Stomach (tissue), 9 donors: ENCODE measurements around the gene ZNF581. TPM values are rescaled to one million over a fixed set of nuclear protein-coding genes. Genes with fewer than 3 reads are reported as not detected.

Experiments used
- DNase-seq, 2 donors: peaks; one replicate each; pipeline versions ENCODE4 v3.0.0 to v3.0.0-alpha.2; 2013 to 2019
- H3K27ac ChIP-seq, 5 donors: fragments of 200-600 bp in 4 of 5; sonication (generic) in 4 of 5; one replicate each; pipeline ENCODE4 v1.5.1; 2013 to 2019; ENCODE audit warnings: mild to moderate bottlenecking in 1 of 5, moderate library complexity in 1 of 5
- H3K27me3 ChIP-seq, 3 donors: fragments of 200-600 bp; sonication (generic); one replicate each; pipeline ENCODE4 v1.5.1; 2017 to 2019; ENCODE audit warnings: mixed run types in 1 of 3
- H3K36me3 ChIP-seq, 4 donors: fragments of 200-600 bp; sonication (generic); 1 replicate in 3 of 4; 2 replicates in 1 of 4; pipeline ENCODE4 v1.5.1; 2016 to 2019
- H3K4me1 ChIP-seq, 4 donors: fragments of 200-600 bp; sonication (generic); one replicate each; pipeline ENCODE4 v1.5.1; 2016 to 2019
- H3K4me3 ChIP-seq, 4 donors: fragments of 200-600 bp; sonication (generic) in 3 of 4; one replicate each; pipeline ENCODE4 v1.5.1; 2016 to 2019; ENCODE audit warnings: mild to moderate bottlenecking in 1 of 4
- H3K9me3 ChIP-seq, 4 donors: fragments of 200-600 bp; sonication (generic); one replicate each; pipeline ENCODE4 v1.5.1; 2016 to 2019
- EP300 ChIP-seq: sonication (generic); formaldehyde crosslinking; IDR thresholded peaks from one replicate; pipeline ENCODE4 v1.6.1; 2017; ENCODE audit warnings: antibody characterized with exemption
- POLR2A ChIP-seq, 4 donors: fragments of 450-650 bp; IDR thresholded peaks; one replicate each; pipeline ENCODE4 v1.6.1; 2016; ENCODE audit warnings: antibody characterized with exemption in 4 of 4, control low read depth in 2 of 4, mild to moderate bottlenecking in 1 of 4, moderate library complexity in 1 of 4
- POLR2AphosphoS5 ChIP-seq, 3 donors: sonication (generic); formaldehyde crosslinking; IDR thresholded peaks; one replicate each; pipeline ENCODE4 v1.6.1; 2016; ENCODE audit warnings: antibody characterized with exemption in 3 of 3
- WGBS, 5 donors: extraction: QIAGEN DNeasy Blood & Tissue Kit in 3 of 5; methylation state at CpG; one replicate each; pipeline versions ENCODE4 v1.1.5 to v1.1.7; 2013 to 2018; 5-methylcytosine and 5-hydroxymethylcytosine counted together
- intact Hi-C: fragments of 100-400 bp; cut with DNase I; formaldehyde crosslinking; loops from one replicate; pipeline ENCODE4 v1.15.1; 2023; ENCODE audit warnings: low total_unique reads
- polyA plus RNA-seq, 3 donors: library from polyadenylated mRNA; stranded (reverse); fragments of 200-250 nt; gene quantifications; one replicate each; pipeline ENCODE4 v1.2.3, GENCODE V29; 2013
- total RNA-seq, 5 donors: library from RNA; depleted of rRNA; stranded (reverse); fragments of >200 nt; gene quantifications; one replicate each; pipeline versions ENCODE4 v1.1.0 to v1.2.3, GENCODE V29; 2014 to 2016
- TF ChIP-seq, protein P1 (sequence below), 7 experiments: fragments of 450-650 bp in 4 of 7; fragments of 200-600 bp in 3 of 7; sonication (generic) in 3 of 7; IDR thresholded peaks; one replicate each; pipeline ENCODE4 v1.5.1; 2016 to 2019; ENCODE audit warnings: antibody characterized with exemption in 7 of 7, control low read depth in 2 of 7, mild to moderate bottlenecking in 1 of 7
- donor health status: healthy with polysubstance abuse.
- donor health status: Bipolar disorder and iron deficiency.
- donor health status: healthy.

The ZNF581 gene
- total and polyA plus RNA-seq, 8 donors = 2.2 to 27.8 (median 11.3) TPM

DNA sequence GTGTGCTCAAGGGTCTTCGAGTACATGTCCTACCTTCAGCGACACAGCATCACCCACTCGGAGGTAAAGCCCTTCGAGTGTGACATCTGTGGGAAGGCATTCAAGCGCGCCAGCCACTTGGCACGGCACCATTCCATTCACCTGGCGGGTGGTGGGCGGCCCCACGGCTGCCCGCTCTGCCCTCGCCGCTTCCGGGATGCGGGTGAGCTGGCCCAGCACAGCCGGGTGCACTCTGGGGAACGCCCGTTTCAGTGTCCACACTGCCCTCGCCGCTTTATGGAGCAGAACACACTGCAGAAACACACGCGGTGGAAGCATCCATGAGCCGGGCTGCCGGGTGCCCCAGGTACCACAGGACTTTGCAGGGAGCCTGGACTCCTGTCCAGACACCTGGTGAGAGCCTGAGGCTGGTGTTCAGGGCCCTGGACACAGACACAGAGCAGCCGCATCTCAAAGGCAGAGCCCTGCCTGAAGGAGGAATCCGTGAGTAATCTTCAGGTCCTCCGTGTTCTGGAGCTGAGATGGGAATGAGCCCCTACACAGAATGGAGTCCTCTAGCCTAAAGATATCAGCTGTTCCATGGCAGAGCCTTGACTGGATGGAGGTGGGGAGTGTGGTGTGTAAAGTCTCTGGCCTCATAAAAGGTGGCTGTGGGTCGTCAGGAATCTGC, 1.5 kb downstream of the ZNF581 start:
- peak overlapping the region in 2 of 4 donors; percentile 98 for H3K4me3 ChIP-seq
- peak overlapping the region in 2 of 5 donors; percentile 93 to 97 for H3K27ac ChIP-seq
- H3K4me1 ChIP-seq = peaks cover 50 to 81% (median 79%) of the 10 kb centered on the region in 4 donors
- TF ChIP-seq, protein P1, sequence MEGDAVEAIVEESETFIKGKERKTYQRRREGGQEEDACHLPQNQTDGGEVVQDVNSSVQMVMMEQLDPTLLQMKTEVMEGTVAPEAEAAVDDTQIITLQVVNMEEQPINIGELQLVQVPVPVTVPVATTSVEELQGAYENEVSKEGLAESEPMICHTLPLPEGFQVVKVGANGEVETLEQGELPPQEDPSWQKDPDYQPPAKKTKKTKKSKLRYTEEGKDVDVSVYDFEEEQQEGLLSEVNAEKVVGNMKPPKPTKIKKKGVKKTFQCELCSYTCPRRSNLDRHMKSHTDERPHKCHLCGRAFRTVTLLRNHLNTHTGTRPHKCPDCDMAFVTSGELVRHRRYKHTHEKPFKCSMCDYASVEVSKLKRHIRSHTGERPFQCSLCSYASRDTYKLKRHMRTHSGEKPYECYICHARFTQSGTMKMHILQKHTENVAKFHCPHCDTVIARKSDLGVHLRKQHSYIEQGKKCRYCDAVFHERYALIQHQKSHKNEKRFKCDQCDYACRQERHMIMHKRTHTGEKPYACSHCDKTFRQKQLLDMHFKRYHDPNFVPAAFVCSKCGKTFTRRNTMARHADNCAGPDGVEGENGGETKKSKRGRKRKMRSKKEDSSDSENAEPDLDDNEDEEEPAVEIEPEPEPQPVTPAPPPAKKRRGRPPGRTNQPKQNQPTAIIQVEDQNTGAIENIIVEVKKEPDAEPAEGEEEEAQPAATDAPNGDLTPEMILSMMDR (IDR thresholded peaks at IDR 0.05) = no peak
- TF ChIP-seq EP300 = no peak
- TF ChIP-seq POLR2AphosphoS5 (IDR thresholded peaks at IDR 0.05) = no peak
- TF ChIP-seq POLR2A (IDR thresholded peaks at IDR 0.05) = no peak
- DNase-seq = no peak
- 76 to 87% (median 83%) methylated on average over 21 to 28 of the region's 28 CpGs for WGBS, 5 donors
- intact Hi-C loops = no loop called here
- H3K27me3 ChIP-seq = peaks cover 0 to 6% (median 0%) of the 10 kb centered on the region in 3 donors
- peaks cover 11 to 19% (median 16%) of the 10 kb centered on the region in 4 donors for H3K36me3 ChIP-seq
- no peaks in the 10 kb centered on the region for H3K9me3 ChIP-seq

DNA sequence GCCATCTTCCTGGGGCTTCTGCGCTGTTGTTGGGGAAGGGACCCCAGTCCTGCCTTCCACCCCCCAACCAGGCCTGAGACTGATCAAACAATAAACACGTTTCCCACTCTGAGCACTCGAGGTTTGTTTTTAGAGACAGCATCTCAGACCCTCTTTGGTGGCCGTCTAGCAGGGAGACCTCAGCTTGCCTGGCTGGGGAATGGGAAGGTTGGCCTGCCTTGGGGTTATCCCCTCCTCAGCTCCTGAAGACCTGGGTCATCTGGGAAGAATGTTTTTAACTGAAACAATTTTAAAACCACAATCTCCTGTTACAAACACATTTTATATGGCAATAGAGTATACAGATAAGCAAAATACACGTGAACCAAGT, 2.0 kb downstream of the ZNF581 start:
- H3K9me3 ChIP-seq = no peaks in the 10 kb centered on the region
- intact Hi-C loops = no loop called here
- H3K4me1 ChIP-seq = peaks cover 45 to 79% (median 76%) of the 10 kb centered on the region in 4 donors
- H3K36me3 ChIP-seq = peaks cover 11 to 20% (median 17%) of the 10 kb centered on the region in 4 donors
- DNase-seq = no peak
- WGBS, 5 donors = 54 to 71% (median 59%) methylated on average over 5 of the region's 5 CpGs
- no peak overlapping the region for H3K27ac ChIP-seq
- no peak overlapping the region for H3K4me3 ChIP-seq
- no peak for TF ChIP-seq POLR2AphosphoS5 (IDR thresholded peaks at IDR 0.05)
- no peak for TF ChIP-seq POLR2A (IDR thresholded peaks at IDR 0.05)
- TF ChIP-seq, protein P1 (IDR thresholded peaks at IDR 0.05) = no peak
- TF ChIP-seq EP300 = no peak
- H3K27me3 ChIP-seq = peaks cover 0 to 6% (median 0%) of the 10 kb centered on the region in 3 donors

DNA sequence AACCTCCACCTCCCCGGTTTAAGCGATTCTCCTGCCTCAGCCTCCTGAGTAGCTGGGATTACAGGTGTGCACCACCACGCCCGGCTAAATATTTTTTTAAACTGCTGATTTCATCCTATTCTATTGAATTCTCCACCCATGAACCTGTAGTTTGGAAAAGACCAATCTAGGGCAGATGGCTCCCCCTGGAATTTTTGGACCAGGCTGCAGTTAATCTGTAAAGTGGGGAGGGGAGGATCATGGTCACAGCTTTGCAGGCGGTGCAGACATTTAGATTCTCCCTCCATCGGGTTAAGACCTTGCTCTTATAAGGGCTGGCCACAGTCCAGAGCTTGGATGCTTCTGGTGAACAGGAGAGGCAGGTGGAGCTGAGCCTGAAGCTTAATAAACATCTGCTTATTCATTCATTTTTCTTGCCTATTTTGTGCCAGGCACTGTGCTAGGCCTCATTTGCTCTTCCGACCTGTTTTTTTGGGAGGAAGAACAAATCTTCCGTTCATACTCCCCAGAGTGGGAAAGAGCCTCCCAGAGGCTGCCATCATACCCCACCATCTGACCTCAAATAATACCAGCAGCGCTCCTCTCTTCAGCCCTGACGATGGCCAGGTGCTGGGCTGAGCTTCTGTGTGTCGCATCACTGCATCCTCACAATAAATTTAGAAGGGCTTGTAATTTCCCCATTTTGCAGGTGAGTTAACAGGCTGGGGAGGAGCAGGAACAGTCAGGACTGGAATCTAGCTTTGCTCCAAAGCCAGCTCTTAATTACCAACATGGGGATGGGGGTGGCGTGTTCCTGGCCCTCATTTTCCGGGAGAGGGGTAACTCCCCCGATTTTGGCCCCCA, 3.7 kb downstream of the ZNF581 start:
- Histone ChIP-seq H3K4me1 (peaks cover 39 to 68% (median 63%) of the 10 kb centered on the region in 4 donors), H3K9me3 (no peaks in the 10 kb centered on the region), H3K4me3 (peak overlapping the region; percentile 62 to 97 (median 86)), H3K27me3 (peaks cover 0 to 6% (median 0%) of the 10 kb centered on the region in 3 donors), H3K27ac (peak overlapping the region in 4 of 5 donors; percentile 82 to 91 (median 86)), H3K36me3 (peaks cover 11 to 36% (median 25%) of the 10 kb centered on the region in 4 donors)
- 35 to 44% (median 38%) methylated on average over 14 of the region's 14 CpGs for WGBS, 5 donors
- intact Hi-C loops = no loop called here
- DNase-seq = no peak
- TF ChIP-seq POLR2AphosphoS5 (IDR thresholded peaks at IDR 0.05) = no peak
- TF ChIP-seq, protein P1 (IDR thresholded peaks at IDR 0.05) = no peak
- TF ChIP-seq EP300 = no peak
- TF ChIP-seq POLR2A (IDR thresholded peaks at IDR 0.05) = no peak
